Sigmoid colon (tissue), 4 donors: ENCODE measurements around the gene TTI1.

Experiments
- POLR2A ChIP-seq, 2 donors: fragments of 450-650 bp; IDR thresholded peaks; one replicate each; pipeline ENCODE4 v1.6.1; 2016; ENCODE audit warnings: antibody characterized with exemption in 2 of 2, mild to moderate bottlenecking in 2 of 2, moderate library complexity in 2 of 2
- POLR2AphosphoS5 ChIP-seq, 4 donors: sonication (generic); formaldehyde crosslinking; IDR thresholded peaks; one replicate each; pipeline ENCODE4 v1.6.1; 2017; ENCODE audit warnings: antibody characterized with exemption in 4 of 4
- TF ChIP-seq, protein P1 (sequence below), 4 experiments: fragments of 450-650 bp in 3 of 4; fragments of 200-600 bp in 1 of 4; IDR thresholded peaks; one replicate each; pipeline ENCODE4 v1.5.1; 2016 to 2019; ENCODE audit warnings: antibody characterized with exemption in 4 of 4, mild to moderate bottlenecking in 3 of 4, moderate library complexity in 2 of 4

DNA sequence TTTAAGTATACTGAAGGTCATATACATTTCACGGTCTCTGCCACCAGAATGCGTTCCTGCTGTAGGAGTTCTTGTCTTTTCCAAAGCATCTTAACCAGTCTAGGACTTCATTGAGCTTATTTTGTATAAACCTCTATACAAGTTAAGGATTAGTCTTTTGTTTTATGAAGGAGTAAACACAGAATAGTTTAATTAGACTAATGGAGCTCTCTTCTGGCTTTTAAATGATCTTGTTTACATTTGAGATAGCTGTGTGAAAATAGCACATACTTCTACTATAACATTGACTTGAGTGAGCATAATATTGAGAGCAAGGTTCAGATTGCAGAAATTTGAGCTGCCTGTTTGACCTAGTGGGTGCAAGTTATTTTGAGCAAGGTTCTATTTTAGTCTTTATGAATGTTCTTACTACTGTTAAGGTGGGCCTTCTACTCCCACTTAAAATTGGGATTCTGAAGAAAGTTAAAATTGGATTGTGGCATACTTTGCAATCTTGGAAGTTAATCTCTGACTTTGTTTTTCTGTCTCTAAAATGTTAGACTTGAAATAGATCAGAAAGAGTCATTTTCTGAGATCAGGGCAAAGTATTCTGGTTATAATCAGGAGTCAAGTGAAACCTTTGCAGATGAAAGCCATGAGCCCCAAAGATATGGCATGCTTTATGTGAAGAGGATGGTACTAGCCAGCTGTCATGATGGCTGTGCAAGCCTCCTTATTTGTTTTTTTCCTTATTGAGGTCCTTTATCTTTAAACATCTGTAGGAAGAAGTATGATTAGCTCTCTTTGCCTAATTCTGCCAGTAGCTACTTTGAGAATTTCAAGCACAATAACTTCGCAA is 42.1 kb upstream of the TTI1 start:
- TF ChIP-seq POLR2A (IDR thresholded peaks at IDR 0.05) (no peak), POLR2AphosphoS5 (IDR thresholded peaks at IDR 0.05) (peak in 2 of 4 donors; percentile 75 to 76)
- TF ChIP-seq, protein P1, sequence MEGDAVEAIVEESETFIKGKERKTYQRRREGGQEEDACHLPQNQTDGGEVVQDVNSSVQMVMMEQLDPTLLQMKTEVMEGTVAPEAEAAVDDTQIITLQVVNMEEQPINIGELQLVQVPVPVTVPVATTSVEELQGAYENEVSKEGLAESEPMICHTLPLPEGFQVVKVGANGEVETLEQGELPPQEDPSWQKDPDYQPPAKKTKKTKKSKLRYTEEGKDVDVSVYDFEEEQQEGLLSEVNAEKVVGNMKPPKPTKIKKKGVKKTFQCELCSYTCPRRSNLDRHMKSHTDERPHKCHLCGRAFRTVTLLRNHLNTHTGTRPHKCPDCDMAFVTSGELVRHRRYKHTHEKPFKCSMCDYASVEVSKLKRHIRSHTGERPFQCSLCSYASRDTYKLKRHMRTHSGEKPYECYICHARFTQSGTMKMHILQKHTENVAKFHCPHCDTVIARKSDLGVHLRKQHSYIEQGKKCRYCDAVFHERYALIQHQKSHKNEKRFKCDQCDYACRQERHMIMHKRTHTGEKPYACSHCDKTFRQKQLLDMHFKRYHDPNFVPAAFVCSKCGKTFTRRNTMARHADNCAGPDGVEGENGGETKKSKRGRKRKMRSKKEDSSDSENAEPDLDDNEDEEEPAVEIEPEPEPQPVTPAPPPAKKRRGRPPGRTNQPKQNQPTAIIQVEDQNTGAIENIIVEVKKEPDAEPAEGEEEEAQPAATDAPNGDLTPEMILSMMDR (IDR thresholded peaks at IDR 0.05): no peak
